SU-DHL-6 (cell line): ENCODE data around the gene SLC39A6.

ENCODE experiments used
- H2AFZ ChIP-seq: fragments of 200-600 bp; sonication (generic); 2 replicates; pipeline ENCODE4 v1.6.1; 2014; ENCODE audit warnings: low read depth, mild to moderate bottlenecking, moderate library complexity, mixed read lengths, antibody characterized with exemption, low read length; ENCODE audit not compliant: severe bottlenecking
- H3F3A ChIP-seq: fragments of 200-600 bp; shearing (Covaris generic); 2 replicates; pipeline ENCODE4 v1.6.0; 2016; ENCODE audit warnings: antibody characterized with exemption, mild to moderate bottlenecking; ENCODE audit not compliant: insufficient read depth
- H3K27ac ChIP-seq: fragments of 200-600 bp; sonication (generic); 2 replicates; pipeline ENCODE4 v1.5.1; 2016; ENCODE audit warnings: low read depth, mild to moderate bottlenecking, low read length, moderate library complexity, mixed read lengths
- H3K27me3 ChIP-seq: fragments of 200-600 bp; sonication (generic), shearing (Covaris generic); 2 replicates; pipeline ENCODE4 v1.6.0; 2014; ENCODE audit warnings: mild to moderate bottlenecking, low read length
- H3K36me3 ChIP-seq: fragments of 200-600 bp; sonication (generic); 2 replicates; pipeline ENCODE4 v1.6.1; 2014; ENCODE audit warnings: mild to moderate bottlenecking, low read length, mixed read lengths
- H3K4me2 ChIP-seq: fragments of 300-600, 200-600 bp; shearing (Covaris generic), sonication (generic); 2 replicates; pipeline ENCODE4 v1.6.0; 2014; ENCODE audit warnings: low read length, low read depth, mild to moderate bottlenecking; ENCODE audit not compliant: poor library complexity, severe bottlenecking
- H3K4me3 ChIP-seq: fragments of 200-600 bp; sonication (generic); 2 replicates; pipeline ENCODE4 v1.5.1; 2014; ENCODE audit warnings: antibody characterized with exemption, low read length, mild to moderate bottlenecking, mixed read lengths; ENCODE audit not compliant: insufficient read depth, poor library complexity, severe bottlenecking
- H3K79me2 ChIP-seq: fragments of 200-600 bp; sonication (generic); 2 replicates; pipeline ENCODE4 v1.6.1; 2014; ENCODE audit warnings: mild to moderate bottlenecking, low read length, moderate library complexity; ENCODE audit not compliant: insufficient read depth
- H3K9ac ChIP-seq: fragments of 200-600 bp; sonication (generic); 2 replicates; pipeline ENCODE4 v1.7.0; 2014; ENCODE audit warnings: mild to moderate bottlenecking, low read length
- H3K9me2 ChIP-seq: fragments of 200-600 bp; sonication (generic); replicated peaks from 2 replicates; pipeline ENCODE4 v1.6.1; 2014; ENCODE audit warnings: low read length; ENCODE audit not compliant: insufficient read depth
- H3K9me3 ChIP-seq: fragments of 200-600 bp; sonication (generic); 2 replicates; pipeline ENCODE4 v1.6.1; 2014; ENCODE audit warnings: low read length, mixed read lengths; ENCODE audit not compliant: insufficient read depth
- H4K20me1 ChIP-seq: fragments of 200-600 bp; sonication (generic); 2 replicates; pipeline ENCODE4 v1.6.1; 2014; ENCODE audit warnings: low read depth, mild to moderate bottlenecking, antibody characterized with exemption, low read length, moderate library complexity, mixed read lengths
- EZH2phosphoT487 ChIP-seq: fragments of 200-600 bp; sonication (generic), shearing (Covaris generic); conservative IDR thresholded peaks from 2 replicates; pipeline ENCODE4 v1.6.1; 2018; ENCODE audit warnings: mild to moderate bottlenecking, antibody characterized with exemption, low read length, moderate library complexity, mixed read lengths
- TF ChIP-seq, protein P1 (sequence below): fragments of 200-600 bp; sonication (generic); IDR thresholded peaks from one replicate; pipeline ENCODE4 v1.5.1; 2017; ENCODE audit warnings: antibody characterized with exemption, mild to moderate bottlenecking, low read length, moderate library complexity; ENCODE audit not compliant: insufficient read depth, poor library complexity, severe bottlenecking

Gene SLC39A6

DNA sequence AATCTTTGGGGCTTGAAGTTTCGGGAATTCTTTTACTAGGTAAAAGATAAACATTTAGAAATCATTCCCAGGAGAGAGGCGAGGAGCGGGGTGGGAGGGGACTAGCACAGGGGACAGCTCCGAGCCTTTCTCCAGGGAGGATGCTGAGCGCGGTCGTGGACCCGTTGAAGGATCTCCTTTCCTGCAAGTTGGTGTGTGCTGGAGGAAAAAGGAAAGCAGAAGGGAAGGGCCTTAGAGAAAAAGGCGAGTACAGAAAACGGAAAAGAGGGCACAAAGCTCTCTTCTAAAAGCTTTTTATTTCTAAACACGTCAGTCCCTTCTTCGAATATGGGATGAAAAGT lies 640 bp downstream of the SLC39A6 start:
- H3K9ac ChIP-seq = peak overlapping the region; percentile 96
- H4K20me1 ChIP-seq = peaks cover 20% of the 10 kb centered on the region
- H3K27me3 ChIP-seq = no peaks in the 10 kb centered on the region
- peaks cover 3% of the 10 kb centered on the region; the same call in 1 of the 2 replicates for H3K36me3 ChIP-seq
- TF ChIP-seq, protein P1, sequence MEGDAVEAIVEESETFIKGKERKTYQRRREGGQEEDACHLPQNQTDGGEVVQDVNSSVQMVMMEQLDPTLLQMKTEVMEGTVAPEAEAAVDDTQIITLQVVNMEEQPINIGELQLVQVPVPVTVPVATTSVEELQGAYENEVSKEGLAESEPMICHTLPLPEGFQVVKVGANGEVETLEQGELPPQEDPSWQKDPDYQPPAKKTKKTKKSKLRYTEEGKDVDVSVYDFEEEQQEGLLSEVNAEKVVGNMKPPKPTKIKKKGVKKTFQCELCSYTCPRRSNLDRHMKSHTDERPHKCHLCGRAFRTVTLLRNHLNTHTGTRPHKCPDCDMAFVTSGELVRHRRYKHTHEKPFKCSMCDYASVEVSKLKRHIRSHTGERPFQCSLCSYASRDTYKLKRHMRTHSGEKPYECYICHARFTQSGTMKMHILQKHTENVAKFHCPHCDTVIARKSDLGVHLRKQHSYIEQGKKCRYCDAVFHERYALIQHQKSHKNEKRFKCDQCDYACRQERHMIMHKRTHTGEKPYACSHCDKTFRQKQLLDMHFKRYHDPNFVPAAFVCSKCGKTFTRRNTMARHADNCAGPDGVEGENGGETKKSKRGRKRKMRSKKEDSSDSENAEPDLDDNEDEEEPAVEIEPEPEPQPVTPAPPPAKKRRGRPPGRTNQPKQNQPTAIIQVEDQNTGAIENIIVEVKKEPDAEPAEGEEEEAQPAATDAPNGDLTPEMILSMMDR = no peak
- TF ChIP-seq EZH2phosphoT487 = no peak
- H2AFZ ChIP-seq = peak overlapping the region; percentile 92
- H3K27ac ChIP-seq = 0 out of 2 replicates have a peak overlapping the region, but pooled peaks have one; percentile 31
- H3K9me2 ChIP-seq = no peaks in the 10 kb centered on the region
- H3K9me3 ChIP-seq = no peaks in the 10 kb centered on the region
- H3K79me2 ChIP-seq = peaks cover 64% of the 10 kb centered on the region
- peak overlapping the region; percentile 78 for H3K4me2 ChIP-seq
- no peaks in the 10 kb centered on the region for H3F3A ChIP-seq
- peak overlapping the region; percentile 87 for H3K4me3 ChIP-seq

GRCh38 chr18:36127836-36128529 lies 1.2 kb downstream of the SLC39A6 start:
- no peaks in the 10 kb centered on the region for H3K9me3 ChIP-seq
- peaks cover 17% of the 10 kb centered on the region for H4K20me1 ChIP-seq
- peak overlapping the region; percentile 87 for H3K4me3 ChIP-seq
- H3K4me2 ChIP-seq = peak overlapping the region; percentile 78
- no peaks in the 10 kb centered on the region for H3F3A ChIP-seq
- peak overlapping the region; percentile 92 for H2AFZ ChIP-seq
- H3K27ac ChIP-seq = no peak overlapping the region
- H3K9me2 ChIP-seq = no peaks in the 10 kb centered on the region
- H3K79me2 ChIP-seq = peaks cover 59% of the 10 kb centered on the region
- H3K27me3 ChIP-seq = no peaks in the 10 kb centered on the region
- H3K9ac ChIP-seq = peak overlapping the region; percentile 96
- peaks cover 8% of the 10 kb centered on the region for H3K36me3 ChIP-seq
- TF ChIP-seq EZH2phosphoT487 = no peak
- TF ChIP-seq, protein P1 = no peak

GRCh38 chr18:36126668-36127067 lies 2.5 kb downstream of the SLC39A6 start:
- no peaks in the 10 kb centered on the region for H3F3A ChIP-seq
- peaks cover 46% of the 10 kb centered on the region for H3K79me2 ChIP-seq
- H3K9me2 ChIP-seq = no peaks in the 10 kb centered on the region
- peaks cover 20% of the 10 kb centered on the region for H3K36me3 ChIP-seq
- no peaks in the 10 kb centered on the region for H3K9me3 ChIP-seq
- TF ChIP-seq, protein P1 = no peak
- TF ChIP-seq EZH2phosphoT487 = no peak
- H4K20me1 ChIP-seq = peaks cover 10% of the 10 kb centered on the region
- no peak overlapping the region for H3K9ac ChIP-seq
- H3K27me3 ChIP-seq = no peaks in the 10 kb centered on the region
- H3K4me2 ChIP-seq = no peak overlapping the region
- H2AFZ ChIP-seq = no peak overlapping the region
- H3K27ac ChIP-seq = no peak overlapping the region
- no peak overlapping the region for H3K4me3 ChIP-seq
